ENCODE results near the gene HSPA14.

DNA sequence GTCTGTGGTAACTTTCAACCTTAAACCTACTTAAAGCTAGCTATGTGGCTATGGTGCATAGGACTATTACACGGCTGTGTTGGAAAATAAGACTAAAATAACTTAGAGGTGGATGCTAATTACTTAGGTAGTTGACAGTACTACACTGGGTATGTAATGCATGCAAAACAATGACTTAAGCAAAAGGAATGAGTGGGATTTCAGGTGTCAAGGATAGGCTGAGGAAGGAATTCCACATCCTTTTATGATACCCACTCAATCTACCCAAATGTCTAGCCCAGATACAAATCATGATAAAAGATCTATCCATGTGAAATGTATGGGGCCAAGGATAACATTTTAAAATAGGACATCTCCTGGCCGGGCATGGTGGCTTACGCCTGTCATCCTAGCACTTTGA is 14.1 kb upstream of the HSPA14 start:
- TF ChIP-seq, protein P1, sequence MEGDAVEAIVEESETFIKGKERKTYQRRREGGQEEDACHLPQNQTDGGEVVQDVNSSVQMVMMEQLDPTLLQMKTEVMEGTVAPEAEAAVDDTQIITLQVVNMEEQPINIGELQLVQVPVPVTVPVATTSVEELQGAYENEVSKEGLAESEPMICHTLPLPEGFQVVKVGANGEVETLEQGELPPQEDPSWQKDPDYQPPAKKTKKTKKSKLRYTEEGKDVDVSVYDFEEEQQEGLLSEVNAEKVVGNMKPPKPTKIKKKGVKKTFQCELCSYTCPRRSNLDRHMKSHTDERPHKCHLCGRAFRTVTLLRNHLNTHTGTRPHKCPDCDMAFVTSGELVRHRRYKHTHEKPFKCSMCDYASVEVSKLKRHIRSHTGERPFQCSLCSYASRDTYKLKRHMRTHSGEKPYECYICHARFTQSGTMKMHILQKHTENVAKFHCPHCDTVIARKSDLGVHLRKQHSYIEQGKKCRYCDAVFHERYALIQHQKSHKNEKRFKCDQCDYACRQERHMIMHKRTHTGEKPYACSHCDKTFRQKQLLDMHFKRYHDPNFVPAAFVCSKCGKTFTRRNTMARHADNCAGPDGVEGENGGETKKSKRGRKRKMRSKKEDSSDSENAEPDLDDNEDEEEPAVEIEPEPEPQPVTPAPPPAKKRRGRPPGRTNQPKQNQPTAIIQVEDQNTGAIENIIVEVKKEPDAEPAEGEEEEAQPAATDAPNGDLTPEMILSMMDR (IDR thresholded peaks at IDR 0.05) = no peak
- TF ChIP-seq POLR2A (IDR thresholded peaks at IDR 0.05) = no peak
- TF ChIP-seq POLR2AphosphoS5 (IDR thresholded peaks at IDR 0.05) = no peak
